ELR (cell line): Measurements from ENCODE around the gene FRK.

ENCODE experiments used
- DNase-seq: peaks from one replicate; pipeline ENCODE4 v3.0.0-alpha.2; 2015; ENCODE audit warnings: low read depth

FRK gene

GRCh38 chr6:115887891-115888290 lies 172.8 kb downstream of the FRK start:
- DNase-seq: no peak

DNA sequence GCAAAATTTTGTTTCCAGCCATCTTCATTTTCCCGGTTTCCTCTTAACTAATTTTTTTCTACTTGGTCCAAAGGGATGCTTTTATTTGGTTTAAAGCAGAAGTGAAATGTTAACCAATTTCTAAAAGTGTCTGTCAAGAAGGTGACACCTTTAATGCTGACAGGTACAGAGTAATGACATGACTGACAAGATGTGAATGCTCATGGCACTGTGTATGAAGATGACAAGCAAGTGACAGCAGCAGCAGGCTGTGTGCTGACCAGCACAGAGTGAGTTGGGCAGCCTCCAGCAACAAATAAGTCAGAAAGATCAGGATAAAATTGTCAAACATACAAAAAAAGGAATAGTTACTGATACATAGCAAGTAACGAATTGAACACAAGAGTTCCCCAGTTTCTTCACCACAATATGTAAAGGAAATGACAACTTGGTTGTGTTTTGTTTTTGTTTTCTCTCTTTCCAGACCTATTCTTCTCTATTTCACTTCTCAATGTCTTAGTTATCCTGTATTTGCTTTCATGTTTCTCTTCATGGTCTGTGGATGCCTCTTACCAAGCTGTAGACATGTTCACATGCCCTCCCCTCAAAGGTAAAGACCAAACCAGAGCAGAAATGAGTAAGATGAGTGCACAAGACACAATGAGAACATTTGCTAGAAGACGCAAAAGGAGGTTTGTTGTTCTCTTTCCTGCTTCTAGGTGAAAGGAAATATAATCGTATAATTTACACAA lies 174.9 kb downstream of the FRK start:
- DNase-seq: no peak

DNA sequence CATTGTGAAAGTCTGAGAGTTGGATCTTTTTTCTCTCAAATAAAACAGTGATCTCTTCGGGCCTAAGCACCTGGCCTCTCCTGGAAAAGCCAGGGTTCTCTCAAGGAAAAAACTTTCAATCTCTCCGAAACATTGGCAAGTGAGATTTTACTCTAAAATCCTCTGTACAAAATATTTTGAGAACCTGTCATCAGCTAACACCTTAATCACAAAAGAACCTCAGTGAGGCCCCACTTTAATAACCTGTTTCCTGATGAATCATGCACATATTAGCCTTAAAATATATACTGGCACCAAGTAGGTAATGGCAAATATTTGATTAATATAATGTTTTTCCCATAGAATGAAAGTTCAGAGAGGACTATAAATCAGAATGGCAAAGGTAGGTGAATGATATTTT lies 177.9 kb downstream of the FRK start:
- DNase-seq: no peak

- DNase-seq: no peak
Measured at GRCh38 chr6:115882174-115882573, 178.5 kb downstream of the FRK start.
